Kidney tubule cell (primary cell): ENCODE results near the gene OR10K2.

Source experiments
- DNase-seq: peaks from one replicate; pipeline ENCODE4 v3.0.0-alpha.2; 2018; ENCODE audit warnings: low spot score

Gene OR10K2

DNA sequence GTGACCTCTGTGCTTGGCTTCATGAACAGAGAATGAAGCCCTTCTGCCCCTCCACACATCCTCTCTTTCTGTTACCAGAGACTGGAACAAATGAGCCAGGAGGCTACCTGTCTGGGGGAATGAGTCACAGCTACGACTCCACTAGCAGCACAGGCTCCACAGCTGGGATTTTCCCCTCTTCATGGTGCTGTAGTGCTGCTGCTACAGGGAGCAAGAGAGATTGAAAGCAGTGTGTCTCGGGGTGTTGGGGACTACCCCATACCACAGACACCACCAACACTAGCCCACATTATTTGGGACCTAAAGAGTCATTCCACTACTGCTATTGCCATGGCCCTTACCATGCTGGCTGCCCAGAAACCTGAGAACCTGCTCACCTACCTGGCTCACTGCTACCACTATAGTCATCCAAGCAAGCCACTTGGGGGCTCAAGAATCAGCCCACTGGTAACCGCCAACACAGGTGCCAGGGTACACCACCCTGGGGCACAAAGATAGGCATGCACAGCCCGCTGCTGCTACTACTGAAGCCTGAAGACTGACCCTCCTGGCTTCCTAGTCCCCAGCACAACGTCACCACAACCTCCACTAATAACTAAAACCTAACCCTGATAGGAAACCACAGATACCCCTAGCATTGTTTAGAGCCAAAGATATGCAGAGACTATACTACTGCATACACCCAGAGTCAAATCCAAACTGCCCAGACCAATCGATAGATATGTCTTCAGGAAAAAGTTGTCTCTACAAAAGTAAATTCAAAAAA is 54.7 kb downstream of the OR10K2 start:
- DNase-seq = peak; percentile 68
